ENCODE results near the gene MCUB.
"Not testable (repeated sequence)": the region's sequence is repeated elsewhere in the genome, so short reads cannot be mapped to it uniquely, and the experiment has no call there.

MCUB gene, protein sequence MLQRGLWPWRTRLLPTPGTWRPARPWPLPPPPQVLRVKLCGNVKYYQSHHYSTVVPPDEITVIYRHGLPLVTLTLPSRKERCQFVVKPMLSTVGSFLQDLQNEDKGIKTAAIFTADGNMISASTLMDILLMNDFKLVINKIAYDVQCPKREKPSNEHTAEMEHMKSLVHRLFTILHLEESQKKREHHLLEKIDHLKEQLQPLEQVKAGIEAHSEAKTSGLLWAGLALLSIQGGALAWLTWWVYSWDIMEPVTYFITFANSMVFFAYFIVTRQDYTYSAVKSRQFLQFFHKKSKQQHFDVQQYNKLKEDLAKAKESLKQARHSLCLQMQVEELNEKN

DNA sequence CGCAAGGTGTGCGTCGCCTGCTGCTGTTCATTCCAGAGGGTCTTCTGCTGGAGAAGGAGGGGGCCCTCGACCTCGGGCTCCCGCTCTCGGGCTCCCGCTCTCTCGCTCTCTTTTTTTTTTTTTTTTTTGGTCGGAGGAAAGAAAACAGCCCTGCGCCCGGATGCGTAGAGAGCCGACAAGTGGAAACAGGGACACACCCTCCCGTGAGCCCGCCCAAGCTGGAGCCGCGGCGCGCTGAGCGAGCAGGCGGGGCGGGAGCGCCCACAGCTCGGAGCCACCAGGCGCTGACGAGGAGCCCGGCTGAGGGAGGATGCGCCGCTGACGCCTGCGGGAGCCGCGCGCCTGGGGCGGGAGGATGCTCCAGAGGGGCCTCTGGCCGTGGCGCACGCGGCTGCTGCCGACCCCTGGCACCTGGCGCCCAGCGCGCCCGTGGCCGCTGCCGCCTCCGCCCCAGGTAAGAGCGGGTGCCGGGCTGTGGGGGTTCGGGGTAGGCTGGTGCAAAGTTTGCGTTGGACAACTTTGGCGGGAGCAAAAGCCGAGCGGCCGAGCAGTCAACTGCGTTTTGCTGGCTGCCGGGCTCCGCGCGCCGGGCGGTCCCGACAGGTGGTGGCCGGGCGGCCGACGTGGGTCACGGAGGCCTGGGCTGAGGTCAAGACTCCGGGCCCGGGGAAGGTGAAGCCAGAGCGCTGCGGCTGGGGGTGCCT is at the start of gene MCUB:
MCUB (plus strand) TSS at position 264 of the 704 bp plus-strand sequence; CDS start at position 356, 92 bp downstream.
- peak; percentile 91 for DNase-seq

DNA sequence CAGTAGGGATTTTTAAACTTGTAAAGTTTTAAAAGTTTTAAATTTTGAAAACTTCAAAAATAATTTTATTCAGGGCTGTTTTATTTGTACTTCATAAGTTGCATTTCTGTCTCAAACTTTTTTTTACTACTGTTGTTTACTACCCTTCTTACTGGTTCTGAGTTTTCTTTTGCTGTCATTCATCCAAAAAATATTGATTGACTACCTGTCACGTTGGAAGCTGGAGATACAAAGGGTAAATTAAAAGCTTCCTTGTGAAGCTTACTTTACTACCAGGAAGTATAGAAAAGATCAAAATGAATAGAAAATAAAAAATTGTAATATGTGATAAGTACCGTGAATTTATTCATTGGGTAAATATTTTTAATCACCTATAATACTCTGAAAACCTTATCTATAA is 49.4 kb upstream of the MCUB start:
- DNase-seq: no peak
- peaks cover 80% of the 10 kb centered on the region for H3K36me3 Mint-ChIP-seq (ENCODE audit: low read depth)
- H3K4me3 Mint-ChIP-seq: no peak overlapping the region
- H3K9me3 Mint-ChIP-seq: no peaks in the 10 kb centered on the region
- no peaks in the 10 kb centered on the region for H3K27me3 Mint-ChIP-seq
- no peak overlapping the region for H3K27ac Mint-ChIP-seq
- peaks cover 1% of the 10 kb centered on the region for H3K4me1 Mint-ChIP-seq (ENCODE audit: low read depth)

More for the DNA sequence above, at the start of gene MCUB:
- Mint-ChIP-seq H3K4me3 (peak within 1 kb of the TSS; percentile 87), H3K27ac (peak within 1 kb of the TSS; percentile 97), H3K36me3 (ENCODE audit: low read depth) (peaks cover 41% of the 10 kb centered on the region), H3K4me1 (ENCODE audit: low read depth) (peaks cover 56% of the 10 kb centered on the region), H3K9me3 (peaks cover 3% of the 10 kb centered on the region), H3K27me3 (no peaks in the 10 kb centered on the region)

DNA sequence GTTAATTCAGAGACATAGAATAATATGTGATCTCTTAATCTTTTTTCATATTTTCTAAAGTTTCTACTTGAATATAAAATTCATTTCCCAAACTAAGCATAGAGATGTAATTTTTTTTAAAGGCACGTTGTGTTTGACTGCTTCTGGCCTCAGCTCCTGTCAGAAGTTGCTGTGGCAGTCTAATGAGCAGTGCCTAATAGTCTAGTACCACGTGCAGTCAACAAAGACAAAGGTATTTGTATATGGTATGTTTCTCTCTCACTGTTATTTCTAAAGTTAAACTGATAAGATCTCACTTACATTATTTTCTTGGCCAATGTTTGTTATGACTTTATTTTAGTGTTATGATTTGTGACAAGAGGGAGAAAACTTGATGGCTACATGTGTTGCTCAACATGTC is 48.6 kb upstream of the MCUB start:
- Mint-ChIP-seq H3K36me3 (ENCODE audit: low read depth) (peaks cover 82% of the 10 kb centered on the region), H3K27me3 (no peaks in the 10 kb centered on the region), H3K27ac (no peak overlapping the region), H3K9me3 (no peaks in the 10 kb centered on the region), H3K4me3 (no peak overlapping the region), H3K4me1 (ENCODE audit: low read depth) (peaks cover 1% of the 10 kb centered on the region)
- DNase-seq: no peak

DNA sequence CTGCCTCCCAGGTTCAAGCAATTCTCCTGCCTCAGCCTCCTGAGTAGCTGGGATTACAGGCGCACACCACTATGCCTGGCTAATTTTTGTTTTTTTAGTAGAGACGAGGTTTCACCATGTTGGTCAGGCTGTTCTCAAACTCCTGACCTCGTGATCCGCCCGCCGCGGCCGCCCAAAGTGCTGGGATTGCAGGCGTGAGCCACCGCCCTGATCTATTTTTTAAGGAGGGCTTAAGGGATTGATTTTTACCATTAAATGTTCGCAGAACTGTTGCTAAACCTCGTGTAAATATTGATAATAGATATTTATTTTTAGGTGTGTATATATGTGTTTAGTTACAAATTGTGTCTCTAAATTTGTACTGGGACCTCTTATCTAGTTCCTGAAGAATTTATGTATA is 46.7 kb upstream of the MCUB start:
- H3K36me3 Mint-ChIP-seq (ENCODE audit: low read depth): peaks cover 84% of the 10 kb centered on the region
- H3K4me1 Mint-ChIP-seq (ENCODE audit: low read depth); H3K27me3 Mint-ChIP-seq; H3K27ac Mint-ChIP-seq; DNase-seq; H3K4me3 Mint-ChIP-seq; H3K9me3 Mint-ChIP-seq: not testable (repeated sequence)

DNA sequence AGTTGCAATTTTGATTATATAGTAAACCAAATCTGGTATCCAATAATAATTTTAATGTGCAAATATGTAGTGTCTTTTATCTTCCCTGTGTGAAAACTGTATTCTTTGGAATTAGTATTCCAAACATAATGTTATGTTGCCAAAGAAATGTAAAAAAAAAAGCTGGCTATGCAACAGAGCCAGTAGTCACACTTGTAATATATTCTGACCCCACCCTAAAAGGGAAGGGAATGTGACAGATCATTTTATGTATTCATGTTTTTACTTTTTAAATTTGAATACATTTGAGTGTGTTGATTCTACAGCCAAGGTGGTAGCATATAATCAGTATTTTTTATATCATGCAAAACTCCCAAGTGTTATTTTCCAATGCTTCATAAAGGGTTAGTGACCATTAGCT is 27.9 kb upstream of the MCUB start:
- Mint-ChIP-seq H3K4me1 (ENCODE audit: low read depth) (no peaks in the 10 kb centered on the region), H3K27ac (no peak overlapping the region)

DNA sequence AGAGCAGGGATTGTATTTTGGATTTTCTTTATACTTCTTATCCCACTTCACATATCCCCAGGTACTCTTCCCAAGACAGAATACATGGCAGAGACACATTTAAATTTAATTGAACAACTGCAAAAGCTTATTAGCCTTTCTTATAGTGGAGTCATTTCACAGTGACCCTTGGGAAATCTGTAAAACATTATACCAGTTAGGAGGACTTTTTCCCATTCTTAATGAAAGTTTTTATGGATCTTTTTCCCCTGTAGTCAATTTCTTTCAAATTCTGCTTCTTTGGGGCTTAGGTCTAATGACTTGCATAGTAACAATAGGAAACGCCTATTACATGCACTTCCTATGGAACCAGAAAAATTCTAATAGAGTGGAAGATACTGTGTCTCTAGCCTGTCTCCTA is 14.6 kb upstream of the MCUB start:
- Mint-ChIP-seq H3K36me3 (ENCODE audit: low read depth) (peaks cover 58% of the 10 kb centered on the region), H3K4me3 (no peak overlapping the region), H3K4me1 (ENCODE audit: low read depth) (peaks cover 31% of the 10 kb centered on the region), H3K27me3 (no peaks in the 10 kb centered on the region), H3K9me3 (no peaks in the 10 kb centered on the region), H3K27ac (no peak overlapping the region)
- no peak for DNase-seq

More for the DNA sequence above, 27.9 kb upstream of the MCUB start:
- DNase-seq: no peak
- Mint-ChIP-seq H3K4me3 (no peak overlapping the region), H3K9me3 (no peaks in the 10 kb centered on the region), H3K36me3 (ENCODE audit: low read depth) (peaks cover 88% of the 10 kb centered on the region), H3K27me3 (no peaks in the 10 kb centered on the region)

DNA sequence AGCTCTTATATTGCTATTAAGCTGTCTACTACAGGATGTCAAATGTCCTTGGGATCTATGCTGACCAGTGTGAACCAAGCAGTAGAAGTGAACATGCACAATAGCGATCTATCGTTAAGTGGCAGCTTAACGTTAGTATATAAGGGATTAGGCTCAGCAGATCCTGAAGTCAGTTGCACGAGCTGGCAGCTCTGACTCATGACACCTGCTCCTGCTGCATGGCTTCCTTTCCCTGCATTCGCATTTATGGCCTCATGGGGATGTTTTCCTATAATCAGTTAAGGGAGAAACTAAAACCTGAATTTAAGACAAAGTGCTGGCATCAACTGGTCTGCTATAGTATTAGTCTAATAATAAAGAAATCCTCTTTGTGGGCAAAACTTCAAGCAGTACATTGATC is 12.7 kb upstream of the MCUB start:
- peaks cover 31% of the 10 kb centered on the region for H3K4me1 Mint-ChIP-seq (ENCODE audit: low read depth)
- no peak for DNase-seq
- H3K27ac Mint-ChIP-seq: no peak overlapping the region
- no peaks in the 10 kb centered on the region for H3K9me3 Mint-ChIP-seq
- peaks cover 47% of the 10 kb centered on the region for H3K36me3 Mint-ChIP-seq (ENCODE audit: low read depth)
- H3K4me3 Mint-ChIP-seq: no peak overlapping the region
- H3K27me3 Mint-ChIP-seq: no peaks in the 10 kb centered on the region

DNA sequence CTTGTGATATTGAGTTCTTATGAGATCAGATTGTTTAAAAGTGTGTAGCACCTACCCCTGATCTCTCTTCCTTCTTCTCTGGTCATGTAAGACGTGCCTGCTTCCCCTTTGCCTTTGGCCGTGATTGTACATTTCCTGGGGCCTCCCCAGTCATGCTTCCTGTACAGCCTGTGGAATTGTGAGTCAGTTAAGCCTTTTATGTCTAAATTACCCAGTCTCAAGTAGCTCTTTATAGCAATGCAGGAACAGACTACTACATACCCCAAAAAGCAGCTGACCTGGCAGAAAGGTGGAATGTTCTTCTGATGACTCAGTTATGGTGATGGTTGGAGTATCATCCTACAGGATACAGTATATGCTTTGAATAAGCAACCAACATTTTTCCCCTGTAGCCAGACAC is 11.4 kb upstream of the MCUB start:
- no peak for DNase-seq
- H3K9me3 Mint-ChIP-seq: no peaks in the 10 kb centered on the region
- H3K27ac Mint-ChIP-seq: peak overlapping the region; percentile 83
- no peak overlapping the region for H3K4me3 Mint-ChIP-seq
- peaks cover 43% of the 10 kb centered on the region for H3K36me3 Mint-ChIP-seq (ENCODE audit: low read depth)
- no peaks in the 10 kb centered on the region for H3K27me3 Mint-ChIP-seq
- H3K4me1 Mint-ChIP-seq (ENCODE audit: low read depth): peaks cover 31% of the 10 kb centered on the region

DNA sequence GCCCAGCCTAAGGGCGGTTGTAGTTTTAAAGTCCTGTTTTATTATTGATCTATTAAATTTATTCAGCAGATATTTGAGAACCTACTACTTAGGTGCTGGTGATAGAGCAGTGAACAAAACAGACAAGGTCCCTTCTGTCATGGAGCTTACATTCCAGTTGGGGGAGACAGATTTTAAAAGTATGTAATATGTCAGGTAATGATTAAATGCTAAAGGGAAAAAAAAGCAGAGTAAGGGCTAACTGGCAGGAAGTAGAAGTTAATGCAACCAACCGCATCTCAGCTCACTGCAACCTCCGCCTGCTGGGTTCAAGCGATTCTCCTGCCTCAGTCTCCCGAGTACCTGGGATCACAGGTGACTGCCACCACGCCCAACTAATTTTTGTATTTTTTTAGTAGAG is 7.8 kb upstream of the MCUB start:
- H3K27me3 Mint-ChIP-seq: no peaks in the 10 kb centered on the region
- no peak overlapping the region for H3K27ac Mint-ChIP-seq
- peaks cover 26% of the 10 kb centered on the region for H3K4me1 Mint-ChIP-seq (ENCODE audit: low read depth)
- peaks cover 24% of the 10 kb centered on the region for H3K36me3 Mint-ChIP-seq (ENCODE audit: low read depth)
- H3K4me3 Mint-ChIP-seq: no peak overlapping the region
- no peak for DNase-seq
- no peaks in the 10 kb centered on the region for H3K9me3 Mint-ChIP-seq

DNA sequence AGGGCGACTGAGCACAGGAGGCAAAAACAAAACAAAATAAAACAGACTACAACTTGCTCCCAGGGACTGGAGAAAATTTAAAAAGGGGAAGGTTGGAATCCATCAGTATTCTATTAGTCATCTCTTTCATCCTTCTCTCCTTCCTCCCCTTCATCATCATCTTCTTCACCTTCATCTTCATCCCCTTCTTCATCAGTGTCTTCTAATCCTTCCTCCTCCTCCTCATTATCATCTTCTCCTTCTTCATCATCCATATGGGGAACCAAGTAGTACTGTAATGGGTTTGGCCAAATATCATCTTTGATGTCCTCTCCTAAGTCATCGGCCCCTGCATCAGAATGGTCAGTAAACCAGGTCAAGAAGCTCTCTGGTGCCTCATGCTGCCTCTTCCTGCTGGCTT is 6.9 kb upstream of the MCUB start:
- H3K36me3 Mint-ChIP-seq (ENCODE audit: low read depth): peaks cover 28% of the 10 kb centered on the region
- no peaks in the 10 kb centered on the region for H3K27me3 Mint-ChIP-seq
- no peak overlapping the region for H3K27ac Mint-ChIP-seq
- H3K4me3 Mint-ChIP-seq: no peak overlapping the region
- H3K4me1 Mint-ChIP-seq (ENCODE audit: low read depth): peaks cover 20% of the 10 kb centered on the region
- no peak for DNase-seq
- H3K9me3 Mint-ChIP-seq: no peaks in the 10 kb centered on the region

DNA sequence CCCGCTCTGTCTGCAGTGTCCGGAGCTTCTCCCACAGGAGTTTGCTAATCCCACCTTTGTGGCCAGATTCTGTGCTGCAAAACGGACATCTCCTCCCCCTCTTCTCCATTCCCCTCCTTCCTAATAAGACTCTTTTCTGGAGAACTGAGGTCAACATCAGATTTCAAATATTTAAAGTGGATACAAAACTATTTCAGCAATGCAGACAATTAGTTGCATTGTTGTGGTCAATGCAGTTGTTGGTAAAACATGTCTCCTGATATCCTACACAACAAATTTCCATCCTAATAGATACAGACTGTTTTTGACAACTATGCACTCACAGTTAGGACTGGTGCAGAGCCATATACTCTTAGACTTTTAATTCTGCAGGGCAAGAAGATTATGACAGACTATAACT is 5.1 kb upstream of the MCUB start:
- no peaks in the 10 kb centered on the region for H3K27me3 Mint-ChIP-seq
- H3K9me3 Mint-ChIP-seq: peaks cover 3% of the 10 kb centered on the region
- DNase-seq: no peak
- peaks cover 17% of the 10 kb centered on the region for H3K4me1 Mint-ChIP-seq (ENCODE audit: low read depth)
- peaks cover 21% of the 10 kb centered on the region for H3K36me3 Mint-ChIP-seq (ENCODE audit: low read depth)
- no peak overlapping the region for H3K4me3 Mint-ChIP-seq
- H3K27ac Mint-ChIP-seq: no peak overlapping the region

DNA sequence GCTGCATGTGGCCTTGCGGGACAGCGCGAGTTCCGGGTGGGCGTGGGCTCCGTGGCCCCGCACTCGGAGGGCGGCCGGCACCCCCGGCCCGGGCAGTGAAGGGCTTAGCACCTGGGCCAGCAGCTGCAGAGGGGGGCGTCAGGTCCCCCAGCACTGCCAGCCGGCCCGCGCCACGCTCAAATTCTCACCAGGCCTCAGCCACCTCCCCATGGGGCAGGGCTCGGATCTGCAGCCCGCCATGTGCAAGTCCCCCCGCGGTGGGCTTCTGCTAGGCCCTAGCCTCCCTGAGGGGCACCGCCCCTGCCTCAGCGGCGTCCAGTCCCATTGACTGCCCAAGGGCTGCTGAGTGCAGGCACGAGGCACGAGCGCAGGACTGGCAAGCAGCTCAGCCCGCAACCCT is 2.6 kb upstream of the MCUB start:
- no peak for DNase-seq
- Mint-ChIP-seq H3K27me3 (no peaks in the 10 kb centered on the region), H3K27ac (no peak overlapping the region), H3K4me1 (ENCODE audit: low read depth) (peaks cover 33% of the 10 kb centered on the region), H3K4me3 (no peak overlapping the region), H3K36me3 (ENCODE audit: low read depth) (peaks cover 31% of the 10 kb centered on the region), H3K9me3 (peaks cover 3% of the 10 kb centered on the region)

DNA sequence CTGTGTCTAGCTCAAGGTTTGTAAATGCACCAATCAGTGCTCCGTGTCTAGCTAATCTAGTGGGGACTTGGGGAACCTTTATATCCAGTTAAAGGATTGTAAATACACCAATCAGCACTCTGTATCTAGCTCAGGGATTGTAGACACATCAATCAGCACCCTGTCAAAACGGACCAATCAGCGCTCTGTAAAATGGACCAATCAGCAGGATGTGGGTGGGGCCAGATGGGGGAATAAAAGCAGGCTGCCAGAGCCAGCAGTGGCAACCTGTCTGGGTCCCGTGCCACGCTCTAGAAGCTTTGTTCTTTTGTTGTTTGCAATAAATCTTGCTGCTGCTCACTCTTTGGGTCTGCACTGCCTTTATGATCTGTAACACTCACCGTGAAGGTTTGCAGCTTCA is 2.0 kb upstream of the MCUB start:
- Mint-ChIP-seq H3K27ac (peak overlapping the region; percentile 70), H3K4me3 (peak overlapping the region; percentile 49), H3K4me1 (ENCODE audit: low read depth) (peaks cover 39% of the 10 kb centered on the region), H3K36me3 (ENCODE audit: low read depth) (peaks cover 34% of the 10 kb centered on the region)
- not testable (repeated sequence) for H3K27me3 Mint-ChIP-seq, H3K9me3 Mint-ChIP-seq, DNase-seq

DNA sequence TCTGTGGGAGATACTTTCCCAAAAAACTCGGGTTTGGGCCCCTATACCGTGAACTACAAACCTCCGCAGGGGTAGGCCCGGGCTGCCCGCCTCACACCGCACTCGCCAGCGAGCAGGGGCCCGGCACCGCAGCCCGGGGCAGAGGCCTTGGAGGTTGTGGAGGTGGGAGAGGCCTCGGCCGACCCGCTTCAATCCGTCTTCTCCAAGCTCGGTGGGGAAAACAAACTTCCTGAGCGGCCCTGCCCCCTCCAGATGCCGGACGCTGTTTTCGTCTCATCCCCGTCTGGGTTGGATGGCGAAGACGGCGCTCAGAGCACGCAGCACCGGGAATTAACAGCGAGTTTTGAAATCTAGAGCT is 442 bp upstream of the MCUB start:
- Mint-ChIP-seq H3K36me3 (ENCODE audit: low read depth) (peaks cover 38% of the 10 kb centered on the region), H3K27me3 (no peaks in the 10 kb centered on the region), H3K27ac (peak overlapping the region; percentile 96), H3K4me1 (ENCODE audit: low read depth) (peaks cover 53% of the 10 kb centered on the region), H3K4me3 (peak overlapping the region; percentile 87), H3K9me3 (peaks cover 3% of the 10 kb centered on the region)
- peak; percentile 79 for DNase-seq

DNA sequence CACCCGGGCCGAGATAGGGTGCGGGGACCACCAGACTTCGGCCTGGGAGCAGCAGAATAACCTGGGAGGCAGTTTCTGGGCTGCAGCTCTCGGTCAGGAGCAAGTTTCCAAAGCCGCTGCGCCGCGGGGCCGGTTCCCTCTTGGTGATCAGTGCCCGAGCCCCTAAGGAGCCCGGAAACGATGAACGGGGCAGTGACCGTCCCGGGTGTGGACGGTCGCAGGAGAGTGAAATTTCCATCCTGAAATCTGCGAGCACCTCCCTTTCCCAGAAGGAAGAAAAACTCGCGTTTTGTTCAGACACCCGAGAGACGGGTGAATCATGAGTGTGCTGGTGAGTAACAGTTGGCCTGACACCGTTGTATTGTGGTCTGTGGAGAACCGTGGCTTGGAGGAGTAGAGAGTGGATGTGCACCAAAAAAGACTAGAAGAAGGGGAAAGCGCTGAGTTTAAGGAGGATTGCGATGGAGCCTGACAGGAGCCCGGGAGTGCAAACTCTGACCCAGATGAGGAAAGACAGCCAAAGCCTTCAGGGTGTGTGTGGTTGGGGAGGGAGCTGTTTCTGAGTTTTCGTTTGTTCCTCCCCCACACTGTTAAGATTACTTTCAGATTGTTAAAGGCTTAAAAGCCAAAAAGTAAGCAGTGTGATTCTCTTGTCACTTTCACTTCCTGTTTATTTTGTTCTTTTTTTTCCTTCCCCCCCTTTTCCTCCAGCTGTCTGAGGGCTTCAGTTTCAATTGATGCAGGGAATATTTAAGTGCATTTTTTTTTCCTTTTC is 828 bp downstream of the MCUB start:
- peaks cover 3% of the 10 kb centered on the region for H3K9me3 Mint-ChIP-seq
- peaks cover 47% of the 10 kb centered on the region for H3K36me3 Mint-ChIP-seq (ENCODE audit: low read depth)
- peak overlapping the region; percentile 87 for H3K4me3 Mint-ChIP-seq
- DNase-seq: peak; percentile 79
- H3K4me1 Mint-ChIP-seq (ENCODE audit: low read depth): peaks cover 59% of the 10 kb centered on the region
- no peaks in the 10 kb centered on the region for H3K27me3 Mint-ChIP-seq
- H3K27ac Mint-ChIP-seq: peak overlapping the region; percentile 97

Data from activated T-cell treated with anti-CD3 and anti-CD28 coated beads, Interleukin-2, amount 50 U/mL, for 24 hours (primary cell).